Urinary bladder (tissue), 4 donors: Measurements from ENCODE around the gene TNFAIP2. TPM values are rescaled to one million over a fixed set of nuclear protein-coding genes. Genes with fewer than 3 reads are reported as not detected.

Experiments
- DNase-seq: peaks from one replicate; pipeline ENCODE4 v3.0.0-alpha.2; 2015; ENCODE audit errors: extremely low spot score
- H3K27ac ChIP-seq: one replicate; pipeline ENCODE4 v1.5.1; 2013; ENCODE audit warnings: low read depth, mild to moderate bottlenecking, moderate library complexity
- H3K36me3 ChIP-seq: one replicate; pipeline ENCODE4 v1.6.1; 2013; ENCODE audit warnings: mild to moderate bottlenecking, moderate library complexity; ENCODE audit not compliant: insufficient read depth
- H3K4me1 ChIP-seq: one replicate; pipeline ENCODE4 v1.6.1; 2013; ENCODE audit warnings: mild to moderate bottlenecking, moderate library complexity; ENCODE audit not compliant: insufficient read depth
- H3K4me3 ChIP-seq: one replicate; pipeline ENCODE4 v1.5.1; 2013; ENCODE audit warnings: low read depth, low read length
- WGBS: extraction: QIAGEN DNeasy Blood & Tissue Kit; methylation state at CpG from one replicate; pipeline ENCODE4 v1.1.7; 2013; 5-methylcytosine and 5-hydroxymethylcytosine counted together
- polyA plus RNA-seq: library from polyadenylated mRNA; stranded (reverse); fragments of 200-250 nt; gene quantifications from one replicate; pipeline ENCODE4 v1.2.3, GENCODE V29; 2013
- total RNA-seq: library from RNA; depleted of rRNA; stranded (reverse); fragments of >200 nt; gene quantifications from one replicate; pipeline ENCODE4 v1.2.3, GENCODE V29; 2014
- donor health status: healthy with polysubstance abuse.
- donor health status: healthy.

Gene TNFAIP2
- total and polyA plus RNA-seq, 2 donors = 45.7 to 169 TPM

GRCh38 chr14:103099733-103100280, 23.5 kb upstream of the TNFAIP2 start:
- H3K36me3 ChIP-seq = no peaks in the 10 kb centered on the region
- H3K27ac ChIP-seq = no peak overlapping the region
- no peak for DNase-seq
- WGBS = 90% methylated on average over 8 of the region's 8 CpGs
- H3K4me1 ChIP-seq = no peaks in the 10 kb centered on the region
- no peak overlapping the region for H3K4me3 ChIP-seq

DNA sequence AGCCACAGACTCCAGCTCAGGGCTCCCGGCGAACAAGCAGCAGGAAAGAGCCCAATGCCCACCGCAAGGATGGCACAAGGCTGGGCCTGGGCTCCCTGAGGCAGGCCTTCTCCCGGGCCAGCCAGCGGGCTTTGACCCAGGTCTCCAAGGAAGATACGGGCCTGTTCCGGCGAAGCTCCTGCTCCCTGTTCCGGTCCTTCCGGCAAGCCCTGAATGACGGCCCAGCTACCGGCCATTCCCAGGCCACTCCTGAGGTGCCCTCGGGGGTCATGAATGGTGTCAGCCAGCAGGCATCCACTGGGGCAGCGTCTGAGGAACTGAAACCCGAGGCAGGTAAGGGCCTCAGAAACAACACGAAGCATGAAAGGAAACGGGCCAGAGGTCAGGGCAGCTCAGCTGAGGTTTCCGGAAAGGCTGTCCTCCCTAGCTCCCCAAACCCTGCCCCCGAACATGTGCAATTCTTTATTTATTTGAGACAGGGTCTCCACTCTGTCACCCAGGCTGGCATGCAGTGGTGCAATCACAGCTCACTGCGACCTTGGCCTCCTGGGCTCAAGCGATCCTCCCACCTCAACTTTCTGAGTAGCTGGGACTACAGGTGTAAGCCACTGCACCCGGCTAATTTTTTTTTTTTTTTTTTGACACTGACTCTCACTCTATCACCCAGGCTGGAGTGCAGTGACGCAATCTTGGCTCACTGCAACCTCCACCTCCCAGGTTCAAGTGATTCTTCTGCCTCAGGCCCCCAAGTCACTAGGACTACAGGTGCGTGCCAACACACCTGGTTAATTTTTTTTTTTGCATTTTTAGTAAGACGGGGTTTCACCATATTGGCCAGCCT, 22.8 kb upstream of the TNFAIP2 start:
- H3K4me1 ChIP-seq = no peaks in the 10 kb centered on the region
- no peak overlapping the region for H3K4me3 ChIP-seq
- H3K27ac ChIP-seq = no peak overlapping the region
- no peak for DNase-seq
- no peaks in the 10 kb centered on the region for H3K36me3 ChIP-seq
- WGBS = 87% methylated on average over 25 of the region's 25 CpGs

GRCh38 chr14:103101257-103101962, 21.9 kb upstream of the TNFAIP2 start:
- no peak overlapping the region for H3K4me3 ChIP-seq
- H3K36me3 ChIP-seq = no peaks in the 10 kb centered on the region
- H3K4me1 ChIP-seq = no peaks in the 10 kb centered on the region
- WGBS = 93% methylated on average over 11 of the region's 11 CpGs
- no peak for DNase-seq
- H3K27ac ChIP-seq = no peak overlapping the region

GRCh38 chr14:103101963-103102688, 21.1 kb upstream of the TNFAIP2 start:
- no peak for DNase-seq
- 31% methylated on average over 85 of the region's 85 CpGs for WGBS
- Histone ChIP-seq H3K27ac (no peak overlapping the region), H3K36me3 (no peaks in the 10 kb centered on the region), H3K4me1 (no peaks in the 10 kb centered on the region), H3K4me3 (no peak overlapping the region)

DNA sequence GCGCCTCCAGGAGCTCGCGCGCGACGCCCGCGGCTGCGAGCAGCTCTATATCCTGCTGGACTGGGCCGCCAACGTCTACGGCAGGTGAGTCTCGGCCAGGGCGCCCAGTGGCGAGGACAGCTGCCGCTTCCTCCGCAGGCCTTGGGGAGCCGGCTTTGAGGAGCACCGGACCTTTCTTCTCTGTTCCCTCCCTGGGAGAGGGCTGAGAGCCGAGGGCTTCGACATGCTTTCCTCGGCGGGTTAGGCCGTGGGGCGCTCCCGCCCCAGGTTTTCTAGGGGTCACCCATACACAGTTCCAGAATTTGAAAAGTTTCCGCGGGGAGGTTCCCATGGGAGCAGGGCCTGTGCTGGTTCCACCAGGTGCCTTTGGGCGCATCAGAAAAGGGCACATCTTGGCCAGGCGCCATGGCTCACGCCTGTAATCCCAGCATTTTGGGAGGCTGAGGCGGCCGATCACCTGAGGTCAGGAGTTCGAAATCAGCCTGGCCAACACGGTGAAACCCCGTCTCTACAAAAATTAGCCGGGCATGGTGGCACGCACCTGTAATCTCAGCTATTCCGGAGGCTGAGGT, 20.5 kb upstream of the TNFAIP2 start:
- Histone ChIP-seq H3K4me1 (no peaks in the 10 kb centered on the region), H3K27ac (no peak overlapping the region), H3K36me3 (no peaks in the 10 kb centered on the region), H3K4me3 (no peak overlapping the region)
- 44% methylated on average over 39 of the region's 39 CpGs for WGBS
- no peak for DNase-seq

DNA sequence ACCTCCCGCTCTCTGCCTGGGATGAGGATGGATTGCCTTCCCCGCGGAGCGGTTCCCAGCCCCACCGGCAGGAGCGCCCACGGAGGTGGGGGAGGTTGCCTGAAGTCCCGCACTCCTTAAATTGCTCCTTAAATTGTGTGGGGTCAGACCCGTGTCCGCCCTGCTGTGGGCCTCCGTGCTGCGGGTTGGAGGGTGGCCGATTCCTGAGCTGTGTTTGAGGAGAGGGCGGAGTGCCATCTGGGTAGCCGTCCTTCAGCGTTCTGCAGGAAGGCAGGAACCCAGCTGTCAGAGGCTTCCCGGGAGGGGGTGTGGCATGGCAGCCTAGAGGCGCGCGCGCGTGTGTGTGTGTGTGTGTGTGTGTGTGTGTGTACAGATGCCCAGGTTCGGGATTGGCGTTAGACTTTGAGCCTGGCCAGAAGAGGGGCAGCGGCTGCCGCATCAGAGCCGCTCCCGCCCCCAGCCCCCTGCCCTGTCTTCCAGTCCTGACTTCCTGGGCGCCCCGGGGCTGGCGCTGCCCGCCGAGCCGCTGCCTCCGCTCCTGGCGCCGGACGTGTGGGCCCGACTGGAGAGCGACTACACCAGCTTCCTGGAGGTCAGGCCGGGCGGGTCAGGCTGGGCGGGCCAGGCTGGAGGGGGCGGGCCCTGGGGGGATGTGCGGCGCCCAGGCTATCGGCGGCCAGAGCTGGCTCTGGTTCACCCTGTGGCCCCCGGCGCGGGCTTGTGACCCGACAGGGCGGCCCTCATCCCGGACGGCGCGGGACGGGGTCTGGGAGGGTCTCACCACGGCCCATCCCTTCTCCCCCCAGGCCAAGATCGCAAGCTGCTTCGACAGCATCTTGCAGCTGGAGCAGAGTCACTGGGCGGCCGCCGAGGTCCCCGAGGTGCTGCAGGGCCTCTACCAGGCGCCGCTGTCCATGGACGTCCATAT, 19.5 kb upstream of the TNFAIP2 start:
- no peak for DNase-seq
- H3K36me3 ChIP-seq = no peaks in the 10 kb centered on the region
- no peaks in the 10 kb centered on the region for H3K4me1 ChIP-seq
- H3K27ac ChIP-seq = no peak overlapping the region
- 8% methylated on average over 68 of the region's 68 CpGs for WGBS
- peak overlapping the region; percentile 19 for H3K4me3 ChIP-seq

- Histone ChIP-seq H3K36me3 (no peaks in the 10 kb centered on the region), H3K4me1 (no peaks in the 10 kb centered on the region), H3K27ac (no peak overlapping the region), H3K4me3 (no peak overlapping the region)
- DNase-seq = no peak
- WGBS = 9% methylated on average over 20 of the region's 20 CpGs
These were observed 18.9 kb upstream of the TNFAIP2 start for GRCh38 chr14:103104389-103104653.

DNA sequence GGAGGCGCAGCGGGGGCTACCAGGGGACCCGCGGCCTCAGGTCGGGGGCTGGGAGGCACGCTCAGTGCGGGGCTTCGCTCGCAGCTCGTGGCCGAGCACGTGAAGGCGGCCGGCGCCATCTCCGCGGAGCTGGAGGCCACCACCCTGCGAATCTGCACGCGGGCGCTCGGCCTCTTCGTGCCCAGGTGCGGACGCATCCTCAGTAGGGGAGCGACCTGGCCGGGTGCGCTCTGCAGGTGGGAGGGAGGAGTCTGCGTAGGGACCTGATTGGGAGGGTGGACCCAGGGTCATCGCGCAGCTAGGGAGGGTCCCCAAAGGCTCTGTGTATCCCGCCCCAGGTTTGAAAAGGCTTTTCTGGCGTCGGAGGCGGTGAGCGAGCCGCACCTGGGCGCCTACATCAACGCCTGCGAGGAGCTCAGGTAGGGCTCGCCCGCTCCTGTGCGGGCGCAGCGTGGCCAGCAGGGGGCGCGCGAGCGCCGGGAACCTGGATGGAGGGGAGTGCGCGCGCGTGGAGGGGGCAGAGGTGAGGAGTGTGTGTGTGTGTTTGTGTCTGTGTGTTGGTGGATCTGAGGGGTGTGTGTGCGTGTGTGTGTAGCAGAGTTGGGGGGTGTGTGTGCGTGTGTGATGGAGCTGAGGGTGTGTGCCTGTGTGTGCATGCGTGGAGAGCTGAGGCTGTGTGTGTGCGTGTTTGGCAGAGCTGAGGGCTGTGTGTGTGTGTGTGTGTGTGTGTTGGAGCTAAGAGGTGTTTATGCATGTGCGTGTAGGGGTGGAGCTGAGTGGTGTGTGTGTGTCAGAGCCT, 18.4 kb upstream of the TNFAIP2 start:
- H3K4me3 ChIP-seq = no peak overlapping the region
- no peak for DNase-seq
- no peaks in the 10 kb centered on the region for H3K36me3 ChIP-seq
- H3K27ac ChIP-seq = no peak overlapping the region
- H3K4me1 ChIP-seq = no peaks in the 10 kb centered on the region
- 4% methylated on average over 59 of the region's 59 CpGs for WGBS

GRCh38 chr14:103105580-103106150, 17.6 kb upstream of the TNFAIP2 start:
- no peak overlapping the region for H3K27ac ChIP-seq
- H3K4me1 ChIP-seq = no peaks in the 10 kb centered on the region
- no peak for DNase-seq
- no peak overlapping the region for H3K4me3 ChIP-seq
- no peaks in the 10 kb centered on the region for H3K36me3 ChIP-seq
- WGBS = 79% methylated on average over 9 of the region's 9 CpGs

- H3K36me3 ChIP-seq = no peaks in the 10 kb centered on the region
- 95% methylated on average over 23 of the region's 23 CpGs for WGBS
- no peak overlapping the region for H3K27ac ChIP-seq
- DNase-seq = no peak
- no peaks in the 10 kb centered on the region for H3K4me1 ChIP-seq
- no peak overlapping the region for H3K4me3 ChIP-seq
These were observed 15.8 kb upstream of the TNFAIP2 start for GRCh38 chr14:103107455-103107854.

DNA sequence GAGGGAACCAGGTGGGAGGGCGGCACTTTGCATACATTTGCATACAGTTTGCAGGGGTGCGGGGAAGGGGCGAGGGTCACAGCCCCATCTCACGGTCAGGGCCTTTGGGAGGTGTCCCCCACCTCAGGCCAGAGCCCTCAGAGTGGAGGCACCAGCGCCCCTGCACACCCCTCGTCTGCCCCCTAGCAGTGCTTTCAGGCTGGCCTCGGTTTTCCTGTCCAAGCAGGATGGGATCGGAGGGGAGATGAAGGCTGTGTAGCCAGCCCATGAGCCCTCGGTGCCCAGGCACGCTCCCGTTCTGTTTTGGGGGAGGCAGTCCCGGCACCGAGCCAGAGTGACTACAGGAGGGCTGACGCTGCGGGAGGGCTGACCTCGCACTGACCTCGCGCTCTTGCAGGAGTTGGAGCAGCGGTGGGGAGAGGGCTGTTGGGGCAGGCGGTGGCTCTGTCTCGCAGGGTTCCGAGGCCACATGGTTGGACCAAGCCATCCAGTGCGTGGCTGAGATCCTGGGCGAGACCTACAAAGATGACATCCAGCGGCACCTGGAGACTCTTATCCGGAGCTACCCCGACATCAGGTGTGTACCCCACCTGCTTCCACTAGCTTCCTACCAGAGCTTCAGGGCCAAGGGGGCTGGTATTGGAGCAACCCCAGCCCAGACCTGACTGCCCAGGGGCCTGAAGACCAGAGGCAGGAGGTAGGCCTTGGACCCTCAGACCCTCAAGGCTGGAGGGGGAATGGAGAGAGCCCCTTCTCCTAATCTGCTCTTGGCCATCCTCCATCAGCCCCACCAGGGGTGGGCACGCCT, 15.1 kb upstream of the TNFAIP2 start:
- no peak for DNase-seq
- no peaks in the 10 kb centered on the region for H3K4me1 ChIP-seq
- WGBS = 88% methylated on average over 28 of the region's 28 CpGs
- no peak overlapping the region for H3K27ac ChIP-seq
- H3K4me3 ChIP-seq = no peak overlapping the region
- H3K36me3 ChIP-seq = no peaks in the 10 kb centered on the region
